Measurements from ENCODE around the gene ABCB11. TPM values are rescaled to one million over a fixed set of nuclear protein-coding genes. Genes with fewer than 3 reads are reported as not detected.
A peak's percentile ranks its signal among the peaks of the same experiment; 100 is the strongest.

The ABCB11 gene
- total and polyA plus RNA-seq, 9 of the 15 experiments (the other 6 are each of a cell fraction or from before 2014, with no cell fraction given), result 0.04 to 0.51 (median 0.10) TPM; not detected in 1

DNA sequence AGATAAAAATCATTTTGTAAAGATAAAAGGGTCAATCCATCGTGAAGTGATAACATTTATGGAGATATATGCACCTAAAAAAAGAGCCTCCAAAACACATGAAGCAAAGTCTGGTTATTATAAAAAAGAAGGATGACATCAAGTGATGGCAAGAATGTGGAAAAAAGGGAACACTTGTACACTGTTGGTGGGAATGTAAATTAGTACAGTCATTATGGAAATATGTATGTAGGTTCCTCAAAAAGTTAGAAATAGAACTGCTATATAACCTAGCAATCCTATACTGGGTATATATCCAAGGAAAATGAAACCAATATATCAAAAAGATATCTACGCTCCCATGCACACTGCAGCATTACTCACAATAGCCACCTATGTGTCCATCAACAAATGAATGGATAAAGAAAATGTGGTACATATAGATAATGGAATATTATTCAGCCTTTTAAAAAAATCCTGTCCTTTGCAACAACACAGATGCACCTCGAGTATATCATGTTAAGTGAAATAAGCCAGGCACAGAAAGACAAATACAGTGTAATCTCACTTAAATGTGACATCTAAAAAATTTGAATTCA lies 28.9 kb downstream of the ABCB11 start (continued):
- TF ChIP-seq MED1 (CRISPR knock-in tag; IDR thresholded peaks at IDR 0.05; ENCODE audit: borderline replicate concordance) (no peak), ZNF217 (CRISPR knock-in tag; IDR thresholded peaks at IDR 0.05) (no peak), ZNF133 (CRISPR knock-in tag; IDR thresholded peaks at IDR 0.05) (no peak), EP400 (IDR thresholded peaks at IDR 0.05) (no peak), KLF6 (CRISPR knock-in tag; IDR thresholded peaks at IDR 0.05; ENCODE audit: borderline replicate concordance) (no peak), CBFA2T3 (IDR thresholded peaks at IDR 0.05) (peak; percentile 79), SMARCE1 (IDR thresholded peaks at IDR 0.05) (peak; percentile 25; the same call in 1 of the 2 replicates), TAF9B (IDR thresholded peaks at IDR 0.05; ENCODE audit: partially characterized antibody) (no peak), NR2C1 (IDR thresholded peaks at IDR 0.05) (no peak), NR2C1 (tag; IDR thresholded peaks at IDR 0.05) (no peak), SMARCC2 (IDR thresholded peaks at IDR 0.05; ENCODE audit: low read depth) (0 out of 2 replicates have a peak, but pooled peaks have one; percentile 19), CBFA2T2 (conservative IDR thresholded peaks at IDR 0.05) (peak; percentile 64), ZNF174 (CRISPR knock-in tag; IDR thresholded peaks at IDR 0.05) (no peak), ZNF146 (CRISPR knock-in tag; IDR thresholded peaks at IDR 0.05; ENCODE audit: unreplicated experiment) (no peak), ZC3H8 (IDR thresholded peaks at IDR 0.05) (no peak), ZNF121 (CRISPR knock-in tag; conservative IDR thresholded peaks at IDR 0.05) (no peak), ZKSCAN1 (IDR thresholded peaks at IDR 0.05; ENCODE audit: low read depth, low read length) (no peak), POLR2B (IDR thresholded peaks at IDR 0.05; ENCODE audit: low read depth, partially characterized antibody) (no peak), NR3C1 (CRISPR knock-in tag; IDR thresholded peaks at IDR 0.05) (no peak), PCBP2 (IDR thresholded peaks at IDR 0.05; ENCODE audit: low read depth, low read length, poor library complexity, severe bottlenecking) (no peak), SAFB2 (IDR thresholded peaks at IDR 0.05; ENCODE audit: borderline replicate concordance, low read depth, low read length, severe bottlenecking) (no peak), TBP (optimal IDR thresholded peaks at IDR 0.05; ENCODE audit: low read depth, low read length) (peak; percentile 32), MTA2 (IDR thresholded peaks at IDR 0.05; ENCODE audit: low read depth) (peak; percentile 35; the same call in 1 of the 2 replicates), GATAD2A (IDR thresholded peaks at IDR 0.05) (no peak), NFIC (IDR thresholded peaks at IDR 0.05) (0 out of 2 replicates have a peak, but pooled peaks have one; percentile 9), MYNN (IDR thresholded peaks at IDR 0.05) (no peak), MYNN (CRISPR knock-in tag; IDR thresholded peaks at IDR 0.05) (no peak), KLF13 (tag; IDR thresholded peaks at IDR 0.05; ENCODE audit: borderline replicate concordance, low read depth) (no peak), MTA1 (IDR thresholded peaks at IDR 0.05; ENCODE audit: borderline replicate concordance) (no peak), CEBPG (CRISPR knock-in tag; IDR thresholded peaks at IDR 0.05) (no peak), CEBPG (tag; conservative IDR thresholded peaks at IDR 0.05 in 1 of 2, IDR thresholded peaks at IDR 0.05 in 1 of 2) (no peak), ARID1B (IDR thresholded peaks at IDR 0.05) (peak; percentile 78)
- TF ChIP-seq, protein P1, sequence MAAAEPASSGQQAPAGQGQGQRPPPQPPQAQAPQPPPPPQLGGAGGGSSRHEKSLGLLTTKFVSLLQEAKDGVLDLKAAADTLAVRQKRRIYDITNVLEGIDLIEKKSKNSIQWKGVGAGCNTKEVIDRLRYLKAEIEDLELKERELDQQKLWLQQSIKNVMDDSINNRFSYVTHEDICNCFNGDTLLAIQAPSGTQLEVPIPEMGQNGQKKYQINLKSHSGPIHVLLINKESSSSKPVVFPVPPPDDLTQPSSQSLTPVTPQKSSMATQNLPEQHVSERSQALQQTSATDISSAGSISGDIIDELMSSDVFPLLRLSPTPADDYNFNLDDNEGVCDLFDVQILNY (CRISPR knock-in tag; IDR thresholded peaks at IDR 0.05), result no peak
- TF ChIP-seq, protein P2, sequence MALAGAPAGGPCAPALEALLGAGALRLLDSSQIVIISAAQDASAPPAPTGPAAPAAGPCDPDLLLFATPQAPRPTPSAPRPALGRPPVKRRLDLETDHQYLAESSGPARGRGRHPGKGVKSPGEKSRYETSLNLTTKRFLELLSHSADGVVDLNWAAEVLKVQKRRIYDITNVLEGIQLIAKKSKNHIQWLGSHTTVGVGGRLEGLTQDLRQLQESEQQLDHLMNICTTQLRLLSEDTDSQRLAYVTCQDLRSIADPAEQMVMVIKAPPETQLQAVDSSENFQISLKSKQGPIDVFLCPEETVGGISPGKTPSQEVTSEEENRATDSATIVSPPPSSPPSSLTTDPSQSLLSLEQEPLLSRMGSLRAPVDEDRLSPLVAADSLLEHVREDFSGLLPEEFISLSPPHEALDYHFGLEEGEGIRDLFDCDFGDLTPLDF (CRISPR knock-in tag; IDR thresholded peaks at IDR 0.05), result no peak
